Smooth muscle cell (in vitro differentiated cells): Measurements from ENCODE around the gene CELA1. TPM values are rescaled to one million over a fixed set of nuclear protein-coding genes. Genes with fewer than 3 reads are reported as not detected.

Experiments
- DNase-seq: peaks from one replicate; lab custom pipeline; 2025; ENCODE audit not compliant: unreplicated experiment; lab: John Stamatoyannopoulos, UW
- H2AFZ ChIP-seq: fragments of 200-600 bp; sonication (generic); 2 replicates; pipeline ENCODE4 v1.6.0; 2016; ENCODE audit warnings: antibody characterized with exemption, low read depth, mild to moderate bottlenecking
- H3F3A ChIP-seq: fragments of 200-600 bp; sonication (generic); 2 replicates; pipeline ENCODE4 v1.6.0; 2017; ENCODE audit warnings: antibody characterized with exemption, low read depth
- H3K27ac ChIP-seq: fragments of 200-600 bp; sonication (generic); 2 replicates; pipeline ENCODE4 v1.5.1; 2016; ENCODE audit warnings: low read depth, mild to moderate bottlenecking
- H3K27me3 ChIP-seq: fragments of 200-600 bp; sonication (generic); 2 replicates; pipeline ENCODE4 v1.6.1; 2016; ENCODE audit warnings: low read depth, mild to moderate bottlenecking
- H3K36me3 ChIP-seq: fragments of 200-600 bp; sonication (generic); 2 replicates; pipeline ENCODE4 v1.5.1; 2016; ENCODE audit warnings: low read depth
- H3K4me1 ChIP-seq: fragments of 200-600 bp; sonication (generic); 2 replicates; pipeline ENCODE4 v1.5.1; 2016; ENCODE audit warnings: low read depth
- H3K4me2 ChIP-seq: fragments of 200-600 bp; sonication (generic); 2 replicates; pipeline ENCODE4 v1.6.0; 2016; ENCODE audit warnings: mild to moderate bottlenecking
- H3K4me3 ChIP-seq: fragments of 200-600 bp; sonication (generic); 2 replicates; pipeline ENCODE4 v1.5.1; 2016; ENCODE audit warnings: mild to moderate bottlenecking
- H3K79me2 ChIP-seq: fragments of 200-600 bp; sonication (generic); 2 replicates; pipeline ENCODE4 v1.6.0; 2016; ENCODE audit warnings: low read depth, mild to moderate bottlenecking
- H3K9ac ChIP-seq: fragments of 200-600 bp; sonication (generic); 2 replicates; pipeline ENCODE4 v1.6.0; 2016; ENCODE audit warnings: low read depth
- H3K9me3 ChIP-seq: fragments of 200-600 bp; sonication (generic); replicated peaks from 2 replicates; pipeline ENCODE4 v1.5.1; 2016; ENCODE audit warnings: low read depth
- H4K20me1 ChIP-seq: fragments of 200-600 bp; sonication (generic); 2 replicates; pipeline ENCODE4 v1.6.0; 2016; ENCODE audit warnings: low read depth
- WGBS: methylation state at CpG from one replicate; pipeline ENCODE4 v1.1.7; 2016; ENCODE audit warnings: low lambda C conversion rate; 5-methylcytosine and 5-hydroxymethylcytosine counted together
- polyA plus RNA-seq: library from polyadenylated mRNA; unstranded; fragments of >200 nt; fragmentation: Nextera tagmentation; extraction: Ambion mirVana; gene quantifications from 2 replicates; pipeline ENCODE4 v1.2.1, GENCODE V29; 2016
- total RNA-seq: library from RNA; depleted of rRNA; stranded (reverse); fragments of >200 nt; gene quantifications from 2 replicates; pipeline ENCODE4 v1.2.3, GENCODE V29; 2014
- TF ChIP-seq, protein P1 (sequence below): fragments of 200-600 bp; sonication (generic); IDR thresholded peaks from 2 replicates; pipeline ENCODE4 v1.5.1; 2017; ENCODE audit warnings: borderline replicate concordance, mild to moderate bottlenecking, antibody characterized with exemption; ENCODE audit not compliant: insufficient read depth, poor library complexity, severe bottlenecking

The CELA1 gene
- total and polyA plus RNA-seq, 2 experiments from 2014 or later: not detected

DNA sequence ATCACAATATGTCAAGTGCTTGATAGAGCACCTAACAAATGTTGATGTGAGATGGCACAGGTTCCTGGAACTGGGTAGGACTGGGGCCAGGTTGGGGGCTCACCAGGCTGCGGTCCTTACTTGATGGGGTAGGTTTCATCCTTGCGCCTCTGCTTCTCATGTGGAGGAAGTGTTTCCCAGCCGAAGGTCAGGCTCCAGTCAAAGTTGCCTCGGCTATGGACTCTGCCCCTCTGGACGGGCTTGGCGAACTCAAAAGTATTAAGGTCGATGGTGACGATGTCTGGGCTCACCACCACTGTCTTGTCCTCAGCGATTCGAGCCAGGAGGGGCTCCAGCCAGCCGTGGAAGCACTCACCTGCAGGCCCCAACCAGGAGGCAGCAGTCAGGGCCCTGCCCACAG is 17.5 kb upstream of the CELA1 start:
- Histone ChIP-seq H3K4me2 (no peak overlapping the region), H3K27ac (no peak overlapping the region), H3K27me3 (no peaks in the 10 kb centered on the region), H3K9ac (no peak overlapping the region), H3K79me2 (no peaks in the 10 kb centered on the region), H3K4me3 (no peak overlapping the region), H3F3A (no peaks in the 10 kb centered on the region), H4K20me1 (no peaks in the 10 kb centered on the region), H2AFZ (no peak overlapping the region), H3K36me3 (no peaks in the 10 kb centered on the region), H3K9me3 (no peaks in the 10 kb centered on the region), H3K4me1 (peaks cover 10% of the 10 kb centered on the region)
- TF ChIP-seq, protein P1, sequence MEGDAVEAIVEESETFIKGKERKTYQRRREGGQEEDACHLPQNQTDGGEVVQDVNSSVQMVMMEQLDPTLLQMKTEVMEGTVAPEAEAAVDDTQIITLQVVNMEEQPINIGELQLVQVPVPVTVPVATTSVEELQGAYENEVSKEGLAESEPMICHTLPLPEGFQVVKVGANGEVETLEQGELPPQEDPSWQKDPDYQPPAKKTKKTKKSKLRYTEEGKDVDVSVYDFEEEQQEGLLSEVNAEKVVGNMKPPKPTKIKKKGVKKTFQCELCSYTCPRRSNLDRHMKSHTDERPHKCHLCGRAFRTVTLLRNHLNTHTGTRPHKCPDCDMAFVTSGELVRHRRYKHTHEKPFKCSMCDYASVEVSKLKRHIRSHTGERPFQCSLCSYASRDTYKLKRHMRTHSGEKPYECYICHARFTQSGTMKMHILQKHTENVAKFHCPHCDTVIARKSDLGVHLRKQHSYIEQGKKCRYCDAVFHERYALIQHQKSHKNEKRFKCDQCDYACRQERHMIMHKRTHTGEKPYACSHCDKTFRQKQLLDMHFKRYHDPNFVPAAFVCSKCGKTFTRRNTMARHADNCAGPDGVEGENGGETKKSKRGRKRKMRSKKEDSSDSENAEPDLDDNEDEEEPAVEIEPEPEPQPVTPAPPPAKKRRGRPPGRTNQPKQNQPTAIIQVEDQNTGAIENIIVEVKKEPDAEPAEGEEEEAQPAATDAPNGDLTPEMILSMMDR: no peak
- WGBS: 93% methylated on average over 11 of the region's 11 CpGs
- DNase-seq: no peak

DNA sequence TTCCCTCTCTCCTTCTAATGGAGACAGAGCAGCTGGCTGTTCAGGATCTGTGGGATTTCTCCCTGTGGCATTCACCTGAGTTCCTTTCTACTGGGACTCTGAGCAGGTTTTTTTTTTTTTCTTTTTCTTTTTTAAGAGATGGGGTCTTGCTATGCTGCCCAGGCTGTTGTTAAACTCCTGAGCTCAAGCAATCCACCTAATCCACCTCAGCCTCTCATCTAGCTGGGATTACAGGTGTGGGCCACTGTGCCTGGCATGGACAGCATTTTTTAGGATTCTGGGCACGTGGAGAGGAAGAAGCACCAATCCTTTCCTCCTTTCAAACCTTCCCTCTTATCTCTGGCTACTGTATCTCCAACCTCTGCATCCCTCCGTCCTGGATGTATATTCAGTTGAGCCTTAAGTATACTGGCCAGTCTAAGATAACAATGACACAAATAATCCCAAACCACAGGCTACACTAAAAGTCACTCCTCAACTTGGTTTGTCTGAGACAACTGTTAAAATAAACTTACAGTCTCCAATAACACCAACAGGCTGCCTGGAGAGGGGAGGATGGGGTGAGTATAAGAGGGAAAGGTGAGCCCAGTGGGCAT is 16.4 kb upstream of the CELA1 start:
- Histone ChIP-seq H4K20me1 (no peaks in the 10 kb centered on the region), H3K79me2 (no peaks in the 10 kb centered on the region), H3K4me1 (peaks cover 1% of the 10 kb centered on the region), H3K27ac (no peak overlapping the region), H3K9ac (no peak overlapping the region), H3K4me2 (no peak overlapping the region), H3F3A (no peaks in the 10 kb centered on the region), H3K36me3 (no peaks in the 10 kb centered on the region), H3K9me3 (no peaks in the 10 kb centered on the region), H2AFZ (no peak overlapping the region), H3K27me3 (no peaks in the 10 kb centered on the region), H3K4me3 (no peak overlapping the region)
- DNase-seq: no peak
- WGBS: 55% methylated on average over 2 of the region's 2 CpGs
- TF ChIP-seq, protein P1: no peak

DNA sequence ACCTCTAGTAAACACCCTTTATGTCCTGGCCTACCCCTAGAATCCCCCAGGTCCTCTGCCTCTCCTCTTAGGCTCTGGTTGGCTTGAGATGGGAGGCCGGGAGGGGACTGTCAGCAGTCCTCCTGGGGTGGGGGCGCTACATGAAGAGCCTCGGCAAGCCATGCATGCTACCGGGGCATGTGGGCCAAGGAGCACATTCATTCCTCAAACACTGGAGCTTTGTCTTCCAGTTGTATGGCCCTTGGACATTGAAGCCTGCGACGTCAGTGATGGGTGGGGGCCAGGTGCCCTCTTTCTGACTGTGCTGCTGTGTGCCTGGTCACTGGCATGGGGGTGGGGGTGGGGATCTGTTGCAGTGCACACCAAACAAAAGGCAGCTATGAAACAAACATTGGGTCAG is 15.8 kb upstream of the CELA1 start:
- H3K27ac ChIP-seq: no peak overlapping the region
- no peaks in the 10 kb centered on the region for H3K36me3 ChIP-seq
- no peaks in the 10 kb centered on the region for H3K27me3 ChIP-seq
- 98% methylated on average over 6 of the region's 6 CpGs for WGBS
- no peak overlapping the region for H3K9ac ChIP-seq
- TF ChIP-seq, protein P1: no peak
- no peaks in the 10 kb centered on the region for H3K4me1 ChIP-seq
- H4K20me1 ChIP-seq: no peaks in the 10 kb centered on the region
- no peak overlapping the region for H2AFZ ChIP-seq
- H3F3A ChIP-seq: no peaks in the 10 kb centered on the region
- no peak overlapping the region for H3K4me3 ChIP-seq
- H3K4me2 ChIP-seq: no peak overlapping the region
- DNase-seq: no peak
- no peaks in the 10 kb centered on the region for H3K79me2 ChIP-seq
- H3K9me3 ChIP-seq: no peaks in the 10 kb centered on the region
